Small intestine (tissue), 7 donors: ENCODE data around the gene NRAP. TPM values are rescaled to one million over a fixed set of nuclear protein-coding genes. Genes with fewer than 3 reads are reported as not detected.

Source experiments
- DNase-seq, 2 donors: peaks; one replicate each; pipeline versions ENCODE4 v3.0.0 to v3.0.0-alpha.2; 2013
- FAIRE-seq: peaks from 2 replicates; lab custom pipeline; 2012; peaks lifted over from hg19 to GRCh38; lab: Jason Lieb, UNC
- H3K27ac ChIP-seq, 3 donors: one replicate each; pipeline ENCODE4 v1.5.1; 2013; ENCODE audit warnings: low read length in 2 of 3, mild to moderate bottlenecking in 2 of 3, control low read depth in 1 of 3, inconsistent platforms in 1 of 3, low read depth in 1 of 3, moderate library complexity in 1 of 3
- H3K27me3 ChIP-seq, 3 donors: one replicate each; pipeline ENCODE4 v1.6.1; 2013; ENCODE audit warnings: low read length in 3 of 3, inconsistent platforms in 1 of 3; ENCODE audit not compliant: control insufficient read depth in 3 of 3, insufficient read depth in 3 of 3
- H3K36me3 ChIP-seq, 3 donors: one replicate each; pipeline ENCODE4 v1.6.1; 2013; ENCODE audit warnings: low read length in 3 of 3, inconsistent platforms in 1 of 3, low read depth in 1 of 3, mild to moderate bottlenecking in 1 of 3, moderate library complexity in 1 of 3; ENCODE audit not compliant: control insufficient read depth in 3 of 3, insufficient read depth in 2 of 3
- H3K4me1 ChIP-seq, 3 donors: one replicate each; pipeline ENCODE4 v1.6.1; 2013; ENCODE audit warnings: low read length in 2 of 3, inconsistent platforms in 1 of 3, low read depth in 1 of 3, mild to moderate bottlenecking in 1 of 3, moderate library complexity in 1 of 3; ENCODE audit not compliant: control insufficient read depth in 3 of 3, insufficient read depth in 2 of 3
- H3K4me3 ChIP-seq, 3 donors: one replicate each; pipeline ENCODE4 v1.5.1; 2013; ENCODE audit warnings: low read length in 3 of 3, control low read depth in 1 of 3, inconsistent platforms in 1 of 3, low read depth in 1 of 3, mild to moderate bottlenecking in 1 of 3, moderate library complexity in 1 of 3
- H3K9me3 ChIP-seq, 2 donors: one replicate each; pipeline ENCODE4 v1.6.1; 2013; ENCODE audit warnings: low read depth in 1 of 2, low read length in 1 of 2; ENCODE audit not compliant: control insufficient read depth in 2 of 2, insufficient read depth in 1 of 2
- WGBS, 3 donors: extraction: QIAGEN DNeasy Blood & Tissue Kit; methylation state at CpG; one replicate each; pipeline ENCODE4 v1.1.7; 2013; 5-methylcytosine and 5-hydroxymethylcytosine counted together
- polyA plus RNA-seq, 4 donors: library from polyadenylated mRNA; stranded (reverse) in 3 of 4; unstranded in 1 of 4; fragments of 200-250 nt in 3 of 4; fragments of 120-200 nt in 1 of 4; gene quantifications; one replicate each; pipeline versions ENCODE4 v1.2.1 to v1.2.3, GENCODE V29; 2013
- donor health status: healthy with polysubstance abuse.
- donor health status: control.
- donor health status: control.
- donor health status: Bipolar disorder and iron deficiency.
- donor health status: healthy.

The NRAP gene
- polyA plus RNA-seq, 4 donors: 0.03 to 2.2 (median 0.18) TPM

DNA sequence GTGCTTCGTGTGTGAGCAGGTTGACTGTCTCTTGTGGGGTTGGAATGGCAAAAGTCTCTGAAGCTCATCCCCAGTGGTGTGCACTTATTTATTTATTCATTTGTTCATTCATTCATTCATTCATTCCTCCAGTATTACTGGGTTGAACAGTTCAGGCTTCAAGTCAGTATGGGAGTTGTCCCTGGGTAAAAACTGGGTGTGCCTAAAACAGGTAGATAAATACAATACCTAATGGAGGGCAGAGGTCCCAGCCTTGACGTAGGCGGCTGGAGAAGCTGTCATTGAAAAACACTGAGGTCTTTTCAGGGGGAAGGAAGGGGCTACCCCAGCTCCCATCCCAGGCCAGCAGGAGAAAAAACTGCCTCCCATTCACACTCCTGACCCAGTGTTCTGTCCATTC lies 26.9 kb upstream of the NRAP start:
- H3K4me3 ChIP-seq: no peak overlapping the region
- H3K27ac ChIP-seq: no peak overlapping the region
- FAIRE-seq (no peak), DNase-seq (peak in 1 of 2 donors; percentile 65)
- peaks cover 3 to 28% (median 5%) of the 10 kb centered on the region in 3 donors for H3K36me3 ChIP-seq
- H3K9me3 ChIP-seq: peaks cover 0 to 49% of the 10 kb centered on the region in 2 donors
- 29 to 59% (median 38%) methylated on average over 3 of the region's 3 CpGs for WGBS, 3 donors
- H3K4me1 ChIP-seq: peaks cover 0 to 9% (median 0%) of the 10 kb centered on the region in 3 donors
- no peaks in the 10 kb centered on the region for H3K27me3 ChIP-seq

DNA sequence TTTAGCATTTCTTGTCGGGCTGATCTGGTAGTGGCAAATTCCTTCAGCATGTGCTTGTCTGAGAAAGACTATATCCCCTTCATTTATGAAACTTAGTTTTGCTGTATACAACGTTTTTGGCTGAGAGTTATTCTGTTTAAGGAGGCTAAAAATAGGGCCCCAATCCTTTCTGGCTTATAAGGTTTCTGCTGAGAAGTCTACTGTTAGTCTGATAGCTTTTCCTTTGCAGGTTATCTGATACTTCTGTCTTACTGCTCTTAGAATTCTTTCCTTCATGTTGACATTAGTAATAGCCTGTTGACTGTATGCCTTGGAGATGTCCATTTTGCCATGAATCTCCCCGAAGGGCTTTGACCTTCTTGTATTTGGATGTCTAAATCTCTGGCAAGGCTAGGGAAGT lies 25.7 kb upstream of the NRAP start:
- no peak for FAIRE-seq
- Histone ChIP-seq H3K9me3 (peaks cover 0 to 41% of the 10 kb centered on the region in 2 donors), H3K36me3 (peaks cover 3 to 24% (median 5%) of the 10 kb centered on the region in 3 donors), H3K4me1 (peaks cover 0 to 9% (median 0%) of the 10 kb centered on the region in 3 donors), H3K4me3 (no peak overlapping the region), H3K27ac (peak overlapping the region in 1 of 3 donors; percentile 4), H3K27me3 (no peaks in the 10 kb centered on the region)
- WGBS, 3 donors: 68 to 75% (median 70%) methylated on average over 3 of the region's 3 CpGs
- no peak for DNase-seq

GRCh38 chr10:113689057-113689456 lies 25.2 kb upstream of the NRAP start:
- FAIRE-seq (peak; percentile 64), DNase-seq (peak in 1 of 2 donors; percentile 27)
- Histone ChIP-seq H3K4me3 (no peak overlapping the region), H3K4me1 (peaks cover 0 to 9% (median 0%) of the 10 kb centered on the region in 3 donors), H3K27me3 (no peaks in the 10 kb centered on the region), H3K9me3 (peaks cover 0 to 36% of the 10 kb centered on the region in 2 donors), H3K27ac (peak overlapping the region in 1 of 3 donors; percentile 41), H3K36me3 (peaks cover 3 to 20% (median 5%) of the 10 kb centered on the region in 3 donors)
- 50 to 78% (median 71%) methylated on average over 1 of the region's 1 CpG for WGBS, 3 donors

DNA sequence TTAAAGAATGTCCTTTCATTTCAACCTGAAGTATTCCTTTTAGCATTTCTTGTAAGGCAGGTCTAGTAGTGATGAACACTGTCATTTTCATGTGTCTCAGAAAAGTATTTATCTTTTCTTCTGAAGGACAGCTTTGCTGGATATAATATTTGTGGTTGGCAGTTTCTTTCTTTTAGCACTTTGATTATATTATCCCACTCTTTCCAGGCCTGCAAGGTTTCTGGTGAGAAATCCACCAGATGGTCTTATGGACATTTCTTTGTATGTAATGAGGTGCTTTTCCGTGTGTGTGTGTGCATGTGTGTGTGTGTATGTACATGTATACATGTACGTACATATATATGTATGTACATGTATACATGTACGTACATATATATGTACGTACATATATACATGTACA lies 23.2 kb upstream of the NRAP start:
- no peak for DNase-seq
- no peak for FAIRE-seq
- Histone ChIP-seq H3K9me3 (peaks cover 0 to 21% of the 10 kb centered on the region in 2 donors), H3K4me3 (no peak overlapping the region), H3K27ac (no peak overlapping the region), H3K27me3 (no peaks in the 10 kb centered on the region), H3K4me1 (peaks cover 0 to 13% (median 7%) of the 10 kb centered on the region in 3 donors), H3K36me3 (peaks cover 0 to 13% (median 7%) of the 10 kb centered on the region in 3 donors)
- WGBS, 3 donors: 92 to 99% (median 92%) methylated on average over 4 of the region's 4 CpGs

GRCh38 chr10:113686028-113686427 lies 22.2 kb upstream of the NRAP start:
- Histone ChIP-seq H3K9me3 (peaks cover 0 to 11% of the 10 kb centered on the region in 2 donors), H3K36me3 (peaks cover 0 to 7% (median 3%) of the 10 kb centered on the region in 3 donors), H3K4me1 (peaks cover under 1 to 14% (median 13%) of the 10 kb centered on the region in 3 donors), H3K4me3 (no peak overlapping the region), H3K27me3 (no peaks in the 10 kb centered on the region), H3K27ac (peak overlapping the region in 1 of 3 donors; percentile 48)
- FAIRE-seq (peak; percentile 62), DNase-seq (peak in 1 of 2 donors; percentile 75)
- WGBS, 3 donors: 20 to 64% (median 42%) methylated on average over 3 of the region's 3 CpGs

- no peak overlapping the region for H3K27ac ChIP-seq
- H3K4me1 ChIP-seq: peaks cover 5 to 13% (median 6%) of the 10 kb centered on the region in 3 donors
- no peaks in the 10 kb centered on the region for H3K27me3 ChIP-seq
- H3K9me3 ChIP-seq: peaks cover 0 to 5% of the 10 kb centered on the region in 2 donors
- H3K36me3 ChIP-seq: peaks cover 0 to 4% (median 0%) of the 10 kb centered on the region in 3 donors
- no peak overlapping the region for H3K4me3 ChIP-seq
- FAIRE-seq (no peak), DNase-seq (no peak)
- 86 to 88% (median 87%) methylated on average over 2 of the region's 2 CpGs for WGBS, 3 donors
Observed at GRCh38 chr10:113683300-113683699, 19.5 kb upstream of the NRAP start.

- Histone ChIP-seq H3K27ac (peak overlapping the region in 2 of 3 donors; percentile 62 to 98), H3K9me3 (no peaks in the 10 kb centered on the region), H3K27me3 (no peaks in the 10 kb centered on the region), H3K4me1 (peaks cover 5 to 13% (median 6%) of the 10 kb centered on the region in 3 donors), H3K4me3 (peak overlapping the region in 1 of 3 donors; percentile 98), H3K36me3 (peaks cover 0 to 4% (median 0%) of the 10 kb centered on the region in 3 donors)
- no peak for DNase-seq
- no peak for FAIRE-seq
- 57 to 65% (median 60%) methylated on average over 5 of the region's 5 CpGs for WGBS, 3 donors
Observed at GRCh38 chr10:113681533-113682470, 18.0 kb upstream of the NRAP start.
